ENCODE data around the gene ERICH4. TPM values are rescaled to one million over a fixed set of nuclear protein-coding genes. Genes with fewer than 3 reads are reported as not detected.
A peak's percentile ranks its signal among the peaks of the same experiment; 100 is the strongest.
"Not testable (repeated sequence)": the region's sequence is repeated elsewhere in the genome, so short reads cannot be mapped to it uniquely, and the experiment has no call there.

The ERICH4 gene
- total RNA-seq, 6 experiments from 2014 or later: not detected

DNA sequence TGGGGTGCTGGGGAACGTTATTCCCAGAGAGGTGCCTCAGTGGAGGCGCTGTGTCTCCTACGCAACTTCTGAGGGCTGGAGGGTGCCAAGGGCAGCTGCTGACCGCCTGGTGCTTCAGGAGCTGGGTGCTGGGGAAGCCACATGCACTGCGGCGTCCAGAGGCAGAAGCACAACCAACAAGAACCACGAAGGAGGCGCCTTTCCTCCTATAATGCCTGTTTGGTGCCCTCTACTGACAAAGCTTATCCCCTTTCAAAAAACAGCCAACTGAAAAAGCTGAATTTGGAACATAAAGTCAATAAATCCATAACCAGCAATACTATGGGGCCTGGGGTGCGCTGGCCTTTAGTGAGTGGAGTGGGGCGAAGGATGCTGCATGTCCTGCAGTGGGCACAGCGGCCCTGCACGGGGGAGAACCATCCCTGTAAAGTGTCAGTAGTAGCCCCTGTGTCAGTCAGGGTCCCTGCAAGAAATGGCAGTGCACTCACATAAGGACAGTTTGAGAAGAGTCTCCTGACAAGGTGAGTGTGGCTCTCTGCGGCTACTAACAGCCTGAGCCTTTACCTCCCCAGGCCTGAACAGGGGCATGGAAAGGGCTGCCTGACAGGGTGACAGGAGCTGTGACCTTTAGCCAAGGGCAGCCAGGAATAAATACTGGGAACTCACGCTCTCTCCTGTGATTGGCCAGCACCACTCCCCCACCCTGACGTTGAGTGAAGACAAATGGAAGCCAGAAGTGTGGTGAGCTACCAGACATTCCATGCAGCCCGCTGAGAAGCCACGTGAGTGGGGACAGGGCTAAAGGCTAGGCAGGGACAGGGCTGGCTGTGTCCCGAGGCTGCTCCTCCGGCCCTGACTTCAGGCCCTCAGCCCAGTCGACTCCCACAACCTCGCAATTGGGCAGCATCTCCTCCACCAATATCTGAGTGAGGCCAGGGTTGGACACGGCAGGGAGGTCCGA is 11.2 kb upstream of the ERICH4 start:
- no peak overlapping the region for H3K27ac Mint-ChIP-seq
- peaks cover 16% of the 10 kb centered on the region; the same call in 1 of the 2 replicates for H3K36me3 Mint-ChIP-seq (ENCODE audit: low read depth)
- DNase-seq: peak; percentile 46
- no peaks in the 10 kb centered on the region for H3K27me3 Mint-ChIP-seq (ENCODE audit: insufficient read depth)
- no peak overlapping the region for H3K4me3 Mint-ChIP-seq
- H3K9me3 Mint-ChIP-seq: no peaks in the 10 kb centered on the region
- TF ChIP-seq, protein P1, sequence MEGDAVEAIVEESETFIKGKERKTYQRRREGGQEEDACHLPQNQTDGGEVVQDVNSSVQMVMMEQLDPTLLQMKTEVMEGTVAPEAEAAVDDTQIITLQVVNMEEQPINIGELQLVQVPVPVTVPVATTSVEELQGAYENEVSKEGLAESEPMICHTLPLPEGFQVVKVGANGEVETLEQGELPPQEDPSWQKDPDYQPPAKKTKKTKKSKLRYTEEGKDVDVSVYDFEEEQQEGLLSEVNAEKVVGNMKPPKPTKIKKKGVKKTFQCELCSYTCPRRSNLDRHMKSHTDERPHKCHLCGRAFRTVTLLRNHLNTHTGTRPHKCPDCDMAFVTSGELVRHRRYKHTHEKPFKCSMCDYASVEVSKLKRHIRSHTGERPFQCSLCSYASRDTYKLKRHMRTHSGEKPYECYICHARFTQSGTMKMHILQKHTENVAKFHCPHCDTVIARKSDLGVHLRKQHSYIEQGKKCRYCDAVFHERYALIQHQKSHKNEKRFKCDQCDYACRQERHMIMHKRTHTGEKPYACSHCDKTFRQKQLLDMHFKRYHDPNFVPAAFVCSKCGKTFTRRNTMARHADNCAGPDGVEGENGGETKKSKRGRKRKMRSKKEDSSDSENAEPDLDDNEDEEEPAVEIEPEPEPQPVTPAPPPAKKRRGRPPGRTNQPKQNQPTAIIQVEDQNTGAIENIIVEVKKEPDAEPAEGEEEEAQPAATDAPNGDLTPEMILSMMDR (IDR thresholded peaks at IDR 0.05): peak; percentile 72
- peaks cover 30% of the 10 kb centered on the region for H3K4me1 Mint-ChIP-seq (ENCODE audit: low read depth)

DNA sequence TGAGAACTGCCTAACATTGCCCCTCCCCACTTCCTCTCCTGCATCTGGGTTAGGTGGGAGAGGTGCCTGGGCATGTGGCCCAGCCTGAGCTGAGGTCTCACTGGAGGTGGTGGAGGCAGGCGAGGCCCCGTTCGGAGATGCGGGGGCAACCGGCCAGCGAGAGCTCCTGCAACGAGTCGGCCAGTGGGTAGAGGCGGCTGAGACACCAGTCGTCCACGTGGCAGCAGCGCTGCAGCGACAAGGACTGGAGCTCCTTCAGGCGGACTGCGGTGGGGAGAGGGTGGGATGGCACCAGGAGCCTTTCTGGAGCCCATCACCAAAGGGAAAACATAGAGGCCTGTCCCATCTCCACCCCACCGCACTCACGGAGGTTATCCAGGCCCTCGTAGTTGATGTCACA is 9.8 kb upstream of the ERICH4 start:
- peaks cover 15% of the 10 kb centered on the region for H3K4me1 Mint-ChIP-seq (ENCODE audit: low read depth)
- no peak overlapping the region for H3K4me3 Mint-ChIP-seq
- H3K27ac Mint-ChIP-seq: no peak overlapping the region
- peaks cover 17% of the 10 kb centered on the region; the same call in 1 of the 2 replicates for H3K36me3 Mint-ChIP-seq (ENCODE audit: low read depth)
- no peak for DNase-seq
- no peaks in the 10 kb centered on the region; the same call in 1 of the 2 replicates for H3K27me3 Mint-ChIP-seq (ENCODE audit: insufficient read depth)
- no peaks in the 10 kb centered on the region for H3K9me3 Mint-ChIP-seq
- TF ChIP-seq, protein P1 (IDR thresholded peaks at IDR 0.05): no peak

DNA sequence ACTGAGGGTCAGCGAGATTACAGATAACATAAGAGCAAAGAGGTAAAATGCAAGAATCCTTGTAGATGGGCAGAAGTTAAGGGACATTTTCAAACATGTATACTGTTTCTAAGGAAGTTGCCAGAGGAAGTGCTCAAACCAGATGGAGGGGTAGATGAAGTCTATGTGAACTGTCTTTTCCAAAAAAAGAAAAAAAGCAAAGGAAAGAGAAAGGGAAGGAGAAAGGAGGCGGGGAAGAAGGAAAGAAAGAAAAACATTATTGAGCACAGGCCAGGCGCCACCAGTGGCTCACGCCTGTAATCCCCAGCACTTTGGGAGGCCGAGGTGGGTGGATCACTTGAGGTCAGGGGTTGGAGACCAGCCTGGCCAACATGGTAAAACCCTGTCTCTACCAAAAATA is 8.5 kb upstream of the ERICH4 start:
- TF ChIP-seq, protein P1 (IDR thresholded peaks at IDR 0.05): no peak
- no peak for DNase-seq

DNA sequence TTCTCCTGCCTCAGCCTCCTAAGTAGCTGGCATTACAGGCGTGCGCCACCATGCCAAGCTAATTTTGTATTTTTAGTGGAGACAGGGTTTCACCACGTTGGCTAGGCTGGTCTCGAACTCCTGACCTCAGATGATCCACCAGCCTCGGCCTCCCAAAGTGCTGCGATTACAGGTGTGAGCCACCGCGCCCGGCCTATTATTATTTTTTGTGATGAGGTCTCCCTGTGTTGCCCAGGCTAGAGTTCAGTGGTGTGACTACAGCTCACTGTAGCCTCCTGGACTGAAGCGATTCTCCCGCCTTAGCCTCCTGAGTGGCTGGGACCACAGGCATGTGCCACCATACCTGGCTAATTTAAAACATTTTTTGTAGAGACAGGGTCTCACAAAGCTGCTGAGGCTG is 7.6 kb upstream of the ERICH4 start:
- not testable (repeated sequence) for H3K27ac Mint-ChIP-seq; DNase-seq; H3K4me3 Mint-ChIP-seq; H3K27me3 Mint-ChIP-seq (ENCODE audit: insufficient read depth); H3K9me3 Mint-ChIP-seq
- peaks cover 23% of the 10 kb centered on the region; the same call in 1 of the 2 replicates for H3K36me3 Mint-ChIP-seq (ENCODE audit: low read depth)
- peaks cover 15% of the 10 kb centered on the region for H3K4me1 Mint-ChIP-seq (ENCODE audit: low read depth)

More for the DNA sequence above, 8.5 kb upstream of the ERICH4 start:
- Mint-ChIP-seq H3K9me3 (no peaks in the 10 kb centered on the region), H3K27me3 (ENCODE audit: insufficient read depth) (no peaks in the 10 kb centered on the region; the same call in 1 of the 2 replicates), H3K36me3 (ENCODE audit: low read depth) (peaks cover 23% of the 10 kb centered on the region; the same call in 1 of the 2 replicates), H3K27ac (no peak overlapping the region), H3K4me3 (no peak overlapping the region), H3K4me1 (ENCODE audit: low read depth) (peaks cover 8% of the 10 kb centered on the region; the same call in 1 of the 2 replicates)

DNA sequence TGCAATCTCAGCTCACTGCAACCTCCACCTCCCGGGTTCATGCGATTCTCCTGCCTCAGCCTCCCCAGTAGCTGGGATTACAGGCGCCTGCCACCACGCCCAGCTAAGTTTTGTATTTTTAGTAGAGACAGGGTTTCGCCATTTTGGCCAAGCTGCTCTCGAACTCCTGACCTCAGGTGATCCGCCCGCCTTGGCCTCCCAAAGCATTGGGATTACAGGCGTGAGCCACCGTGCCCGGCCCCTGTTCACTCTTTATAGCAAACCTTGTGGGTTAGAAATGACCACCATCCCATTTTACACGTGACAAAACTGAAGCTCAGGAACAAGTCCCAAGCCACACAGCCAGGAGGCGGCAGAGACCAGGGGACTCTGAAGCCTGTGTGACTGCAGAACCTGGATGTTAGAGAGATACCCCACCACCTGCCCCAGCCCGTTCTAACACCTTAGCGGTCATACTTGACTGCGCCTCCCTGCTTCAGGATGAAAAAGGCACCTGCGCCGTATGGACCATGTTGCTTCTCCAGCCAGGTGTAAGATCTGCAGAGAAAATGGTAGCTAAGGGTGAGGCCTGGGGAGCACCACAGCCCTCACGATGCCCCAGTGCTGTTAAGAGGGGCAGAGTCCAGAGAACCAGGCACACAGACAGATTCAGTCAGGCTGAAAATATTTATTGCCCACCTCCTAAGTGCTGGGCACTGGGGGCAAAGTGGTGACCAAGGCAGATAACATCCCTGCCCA is 6.9 kb upstream of the ERICH4 start:
- no peak overlapping the region for H3K4me3 Mint-ChIP-seq
- TF ChIP-seq, protein P1 (IDR thresholded peaks at IDR 0.05): 0 out of 2 replicates have a peak, but pooled peaks have one; percentile 15
- H3K36me3 Mint-ChIP-seq (ENCODE audit: low read depth): peaks cover 23% of the 10 kb centered on the region; the same call in 1 of the 2 replicates

More for the DNA sequence above, 6.9 kb upstream of the ERICH4 start:
- peaks cover 14% of the 10 kb centered on the region for H3K4me1 Mint-ChIP-seq (ENCODE audit: low read depth)
- H3K27me3 Mint-ChIP-seq (ENCODE audit: insufficient read depth): no peaks in the 10 kb centered on the region; the same call in 1 of the 2 replicates
- DNase-seq: no peak
- H3K27ac Mint-ChIP-seq: no peak overlapping the region
- no peaks in the 10 kb centered on the region for H3K9me3 Mint-ChIP-seq

Measured in HFFc6 (cell line).